SK-N-SH (cell line): Measurements from ENCODE around the gene TMEM131L. TPM values are rescaled to one million over a fixed set of nuclear protein-coding genes. Genes with fewer than 3 reads are reported as not detected.

Experiments
- CTCF ChIA-PET: fragments of 300-600, 350-600 bp; formaldehyde crosslinking; extraction: SDS; loops from one replicate; lab custom pipeline; 2021; lab: Yijun Ruan, JAX
- POLR2A ChIA-PET: fragments of 350-600 bp; sonication (Branson Sonifier 250); formaldehyde crosslinking; extraction: SDS; loops from one replicate; lab custom pipeline; 2020; ENCODE audit warnings: antibody characterized with exemption, inconsistent platforms; lab: Yijun Ruan, JAX
- DNase-seq: peaks from one replicate; pipeline ENCODE4 v3.0.0; 2012
- H2AFZ ChIP-seq: fragments of 200-600 bp; sonication (generic); 2 replicates; pipeline ENCODE4 v1.8.1; 2016; ENCODE audit warnings: antibody characterized with exemption, mild to moderate bottlenecking, low read depth
- H3F3A ChIP-seq: fragments of 200-600 bp; sonication (generic); replicated peaks from 2 replicates; pipeline ENCODE3; 2016; ENCODE audit warnings: antibody characterized with exemption, mild to moderate bottlenecking; ENCODE audit not compliant: insufficient read depth
- H3K27ac ChIP-seq, 2 experiments: fragments of 200-500 bp in 1 of 2; fragments of 200-600 bp in 1 of 2; sonication (Bioruptor generic) in 1 of 2; sonication (generic), shearing (Covaris generic) in 1 of 2; 2 replicates each; pipeline versions ENCODE4 v1.5.1 to v1.6.1; 2014 to 2016; ENCODE audit warnings: low read depth in 2 of 2, inconsistent platforms in 1 of 2, low read length in 1 of 2, mild to moderate bottlenecking in 1 of 2, mixed read lengths in 1 of 2
- H3K27me3 ChIP-seq: fragments of 200-600 bp; sonication (generic), shearing (Covaris generic); 2 replicates; pipeline ENCODE4 v1.6.1; 2016; ENCODE audit warnings: mixed run types; ENCODE audit not compliant: insufficient read depth
- H3K36me3 ChIP-seq, 2 experiments: fragments of 200-500 bp in 1 of 2; fragments of 200-600 bp in 1 of 2; sonication (Bioruptor generic) in 1 of 2; sonication (generic) in 1 of 2; replicated peaks in 1 of 2; 2 replicates each; pipeline versions ENCODE3 to v1.5.1; 2014 to 2016; ENCODE audit warnings: low read length in 1 of 2, mild to moderate bottlenecking in 1 of 2; ENCODE audit not compliant: insufficient read depth in 2 of 2, control insufficient read depth in 1 of 2
- H3K4me1 ChIP-seq, 2 experiments: fragments of 200-500 bp in 1 of 2; fragments of 200-600 bp in 1 of 2; sonication (Bioruptor generic) in 1 of 2; sonication (generic), shearing (Covaris generic) in 1 of 2; 2 replicates each; pipeline versions ENCODE4 v1.5.1 to v1.6.1; 2014 to 2016; ENCODE audit warnings: low read depth in 1 of 2, low read length in 1 of 2, mixed run types in 1 of 2; ENCODE audit not compliant: insufficient read depth in 2 of 2, control insufficient read depth in 1 of 2
- H3K4me2 ChIP-seq: fragments of 200-600 bp; sonication (generic), shearing (Covaris generic); 2 replicates; pipeline ENCODE4 v1.6.1; 2017; ENCODE audit warnings: mixed run types
- H3K4me3 ChIP-seq, 2 experiments: fragments of 200-500 bp in 1 of 2; fragments of 200-600 bp in 1 of 2; sonication (Bioruptor generic) in 1 of 2; sonication (generic), shearing (Covaris generic) in 1 of 2; 2 replicates each; pipeline versions ENCODE4 v1.5.1 to v1.8.1; 2014 to 2016; ENCODE audit warnings: low read depth in 2 of 2, inconsistent platforms in 1 of 2, low read length in 1 of 2, mild to moderate bottlenecking in 1 of 2, mixed read lengths in 1 of 2, moderate library complexity in 1 of 2
- H3K79me2 ChIP-seq: fragments of 200-600 bp; sonication (generic); 2 replicates; pipeline ENCODE4 v1.8.1; 2017; ENCODE audit warnings: mild to moderate bottlenecking; ENCODE audit not compliant: insufficient read depth
- H3K9ac ChIP-seq: fragments of 200-600 bp; sonication (generic); 2 replicates; pipeline ENCODE4 v1.6.1; 2017; ENCODE audit warnings: mixed run types
- H3K9me2 ChIP-seq: fragments of 200-600 bp; sonication (generic); 2 replicates; pipeline ENCODE4 v1.6.1; 2017; ENCODE audit warnings: mixed run types
- H3K9me3 ChIP-seq: fragments of 200-600 bp; sonication (generic); 2 replicates; pipeline ENCODE4 v1.6.1; 2017; ENCODE audit warnings: mixed run types, mild to moderate bottlenecking, moderate library complexity
- H4K20me1 ChIP-seq: fragments of 200-600 bp; sonication (generic); 2 replicates; pipeline ENCODE4 v1.6.1; 2017; ENCODE audit warnings: mild to moderate bottlenecking, mixed run types; ENCODE audit not compliant: insufficient read depth
- FOXJ3 ChIP-seq: sonication (generic); formaldehyde crosslinking; IDR thresholded peaks from 2 replicates; pipeline ENCODE4 v1.5.1; 2020; ENCODE audit warnings: mild to moderate bottlenecking, missing genetic modification reagents
- GATA2 ChIP-seq: sonication (generic); formaldehyde crosslinking; IDR thresholded peaks from 2 replicates; pipeline ENCODE4 v1.5.0; 2020; ENCODE audit warnings: mild to moderate bottlenecking, missing genetic modification reagents
- JUND ChIP-seq: IDR thresholded peaks from 2 replicates; pipeline ENCODE4 v1.4.0; 2012
- MEF2A ChIP-seq: IDR thresholded peaks from 2 replicates; pipeline ENCODE4 v1.4.0; 2012; ENCODE audit warnings: low read depth, borderline replicate concordance
- PBX3 ChIP-seq: IDR thresholded peaks from 2 replicates; pipeline ENCODE4; 2012
- USF1 ChIP-seq: IDR thresholded peaks from 2 replicates; pipeline ENCODE4 v1.4.0; 2012; ENCODE audit warnings: low read depth, borderline replicate concordance
- ZBTB33 ChIP-seq: IDR thresholded peaks from 2 replicates; pipeline ENCODE4 v1.4.0; 2012; ENCODE audit warnings: low read depth, borderline replicate concordance
- WGBS: methylation state at CpG from one replicate; pipeline ENCODE4 v1.1.6; 2017; ENCODE audit warnings: low lambda C conversion rate; 5-methylcytosine and 5-hydroxymethylcytosine counted together
- polyA plus RNA-seq, 3 experiments: library from polyadenylated mRNA; depleted of rRNA; stranded (reverse); fragments of >200 nt; gene quantifications; 2 replicates each; pipeline ENCODE4 v1.2.3, GENCODE V29; 2012

Gene TMEM131L
- polyA plus RNA-seq, 1 of the 3 experiments (the other 2 are of a cell fraction): 6.2 TPM

- Histone ChIP-seq H3K27me3 (no peaks in the 10 kb centered on the region), H3K9me3 (no peaks in the 10 kb centered on the region), H3K4me2 (peak overlapping the region; percentile 47; the same call in 1 of the 2 replicates)
- 68% methylated on average over 6 of the region's 6 CpGs for whole genome bisulfite sequencing
- TF ChIP-seq JUND (peak; percentile 17; the same call in 1 of the 2 replicates), USF1 (no peak), GATA2 (no peak), PBX3 (peak; percentile 49; the same call in 1 of the 2 replicates), FOXJ3 (CRISPR knock-in tag) (no peak)
- TF ChIP-seq, all 33 proteins: peak for 2
- H2AFZ ChIP-seq: no peak overlapping the region
- H3K4me1 ChIP-seq: peaks cover 4 to 18% of the 10 kb centered on the region in 2 experiments; a peak in 3 of 4 replicates
- POLR2A ChIA-PET: no interaction called here
- 0 out of 2 replicates have a peak, but pooled peaks cover 4% of the 10 kb centered on the region for H3K79me2 ChIP-seq
- H4K20me1 ChIP-seq: no peaks in the 10 kb centered on the region
- peaks cover 16% of the 10 kb centered on the region for H3F3A ChIP-seq
- no peak for DNase-seq
- no peak overlapping the region for H3K4me3 ChIP-seq
- H3K9ac ChIP-seq: peak overlapping the region; percentile 25; the same call in 1 of the 2 replicates
- H3K27ac ChIP-seq: peak overlapping the region in 1 of 2 experiments; percentile 86; a peak in 2 of 4 replicates
- H3K9me2 ChIP-seq: no peaks in the 10 kb centered on the region
- CTCF ChIA-PET: interaction anchor here (1.2 to 1.5 kb wide), 2 partner anchors 21 to 44 kb away, joined by 3 to 4 read pairs; no protein-coding TSS in a partner anchor
- no peaks in the 10 kb centered on the region for H3K36me3 ChIP-seq
These were observed 87.1 kb downstream of the TMEM131L start for GRCh38 chr4:153553155-153553818.

- no peaks in the 10 kb centered on the region for H3K27me3 ChIP-seq
- H3K9ac ChIP-seq: peak overlapping the region; percentile 25; the same call in 1 of the 2 replicates
- H3K27ac ChIP-seq: peak overlapping the region in 1 of 2 experiments; percentile 86; a peak in 2 of 4 replicates
- H3K4me1 ChIP-seq: peaks cover 4 to 18% of the 10 kb centered on the region in 2 experiments; a peak in 3 of 4 replicates
- H3K79me2 ChIP-seq: 0 out of 2 replicates have a peak, but pooled peaks cover 4% of the 10 kb centered on the region
- CTCF ChIA-PET: interaction anchor here (1.2 kb wide), 1 partner anchor 45 kb away, joined by 3 read pairs; no protein-coding TSS in a partner anchor
- H2AFZ ChIP-seq: no peak overlapping the region
- no peak overlapping the region for H3K4me3 ChIP-seq
- no peaks in the 10 kb centered on the region for H3K9me3 ChIP-seq
- no peak for DNase-seq
- POLR2A ChIA-PET: no interaction called here
- no peaks in the 10 kb centered on the region for H3K36me3 ChIP-seq
- no peaks in the 10 kb centered on the region for H4K20me1 ChIP-seq
- peak; percentile 35; the same call in 1 of the 2 replicates for TF ChIP-seq MEF2A
- TF ChIP-seq ZBTB33: no peak
- H3K4me2 ChIP-seq: peak overlapping the region; percentile 47; the same call in 1 of the 2 replicates
- no peaks in the 10 kb centered on the region for H3K9me2 ChIP-seq
- peaks cover 13% of the 10 kb centered on the region for H3F3A ChIP-seq
These were observed 87.6 kb downstream of the TMEM131L start for GRCh38 chr4:153553819-153554170.
